K562 (cell line): Measurements from ENCODE around the gene CENPH. TPM values are rescaled to one million over a fixed set of nuclear protein-coding genes. Genes with fewer than 3 reads are reported as not detected.

Experiments used
- ATF2 ChIP-seq: sonication (generic); formaldehyde crosslinking; IDR thresholded peaks from 2 replicates; pipeline ENCODE4 v1.8.1; 2022; ENCODE audit warnings: missing genetic modification reagents
- CSDE1 ChIP-seq, 2 experiments: fragments of 450-650 bp; IDR thresholded peaks; 2 replicates each; pipeline ENCODE4 v1.6.1; 2016; ENCODE audit warnings: mild to moderate bottlenecking in 1 of 2
- HDAC1 ChIP-seq, 2 experiments: fragments of 450-650 bp; IDR thresholded peaks; 2 replicates each; pipeline ENCODE4 v1.6.1; 2016 to 2017; ENCODE audit warnings: inconsistent platforms in 1 of 2, mild to moderate bottlenecking in 1 of 2, moderate library complexity in 1 of 2
- JUNB ChIP-seq: fragments of 450-650 bp; formaldehyde crosslinking; conservative IDR thresholded peaks from 2 replicates; pipeline ENCODE4 v1.4.0; 2020; ENCODE audit warnings: mild to moderate bottlenecking
- MEF2D ChIP-seq: conservative IDR thresholded peaks from 2 replicates; pipeline ENCODE4 v1.6.1; 2016; ENCODE audit warnings: low read depth, missing genetic modification characterization, missing compliant biosample characterization
- NRF1 ChIP-seq, 2 experiments: fragments of 450-650 bp; IDR thresholded peaks in 1 of 2; conservative IDR thresholded peaks in 1 of 2; 2 replicates each; pipeline ENCODE4 v1.6.1; 2014; ENCODE audit warnings: mild to moderate bottlenecking in 2 of 2
- PATZ1 ChIP-seq: fragments of 250-450 bp; sonication (Bioruptor Pico); IDR thresholded peaks from 2 replicates; pipeline ENCODE4 v1.5.0; 2020; ENCODE audit warnings: mild to moderate bottlenecking, borderline replicate concordance
- PBX2 ChIP-seq, 2 experiments: IDR thresholded peaks in 1 of 2; conservative IDR thresholded peaks in 1 of 2; 2 replicates each; pipeline ENCODE4 v1.6.1; 2016; ENCODE audit warnings: low read depth in 2 of 2, mild to moderate bottlenecking in 1 of 2, missing compliant biosample characterization in 1 of 2, missing genetic modification characterization in 1 of 2, moderate library complexity in 1 of 2
- POLR2A ChIP-seq: fragments of 450-650 bp; conservative IDR thresholded peaks from 2 replicates; pipeline ENCODE4 v1.6.1; 2016
- RBBP5 ChIP-seq: fragments of 200-600 bp; sonication (generic); IDR thresholded peaks from 2 replicates; pipeline ENCODE4 v1.6.1; 2012; ENCODE audit warnings: borderline replicate concordance, mild to moderate bottlenecking, low read length, control low read depth, inconsistent platforms; ENCODE audit not compliant: insufficient read depth, poor library complexity, severe bottlenecking
- RFX5 ChIP-seq: IDR thresholded peaks from 2 replicates; pipeline ENCODE4 v1.6.1; 2011; ENCODE audit warnings: low read depth, mild to moderate bottlenecking, improper control_type of control experiment, low read length
- RNF219 ChIP-seq: fragments of 250-450 bp; sonication (Bioruptor Pico); IDR thresholded peaks from 2 replicates; pipeline ENCODE4 v1.5.0; 2022; ENCODE audit warnings: mild to moderate bottlenecking
- SRSF1 ChIP-seq: fragments of 200-400 bp; formaldehyde crosslinking; IDR thresholded peaks from 2 replicates; pipeline ENCODE4 v1.6.1; 2017; ENCODE audit warnings: mild to moderate bottlenecking, low read depth, low read length, moderate library complexity
- U2AF1 ChIP-seq: fragments of 200-400 bp; formaldehyde crosslinking; optimal IDR thresholded peaks from 2 replicates; pipeline ENCODE3; 2017; ENCODE audit warnings: mild to moderate bottlenecking, low read depth, low read length, moderate library complexity
- ZNF174 ChIP-seq: fragments of 250-450 bp; sonication (Bioruptor Pico); IDR thresholded peaks from 2 replicates; pipeline ENCODE4 v1.4.0; 2020; ENCODE audit warnings: mild to moderate bottlenecking
- ZNF274 ChIP-seq: IDR thresholded peaks from 2 replicates; pipeline ENCODE4 v1.6.1; 2011; ENCODE audit warnings: low read depth, mild to moderate bottlenecking, low read length, moderate library complexity, borderline replicate concordance
- ZNF511 ChIP-seq: sonication (generic); formaldehyde crosslinking; IDR thresholded peaks from 2 replicates; pipeline ENCODE4 v1.8.0; 2022; ENCODE audit warnings: mild to moderate bottlenecking, missing genetic modification reagents
- ZNF764 ChIP-seq: fragments of 250-450 bp; sonication (Bioruptor Pico); IDR thresholded peaks from 2 replicates; pipeline ENCODE4 v1.4.0; 2020; ENCODE audit warnings: low read depth, mild to moderate bottlenecking, moderate library complexity
- polyA plus RNA-seq, 8 experiments: library from polyadenylated mRNA; depleted of rRNA in 4 of 8; stranded (reverse) in 5 of 8; unstranded in 3 of 8; fragments of >200 nt; fragmentation: Nextera tagmentation in 2 of 8; fragmentation: Illumina TruSeq in 1 of 8; extraction: Ambion mirVana in 2 of 8; extraction: Trizol in 1 of 8; gene quantifications; 2 replicates each; pipeline versions ENCODE4 v1.2.1 to v1.2.3, GENCODE V29; 2011 to 2014; ENCODE audit warnings: inconsistent platforms in 1 of 8, missing spikeins in 1 of 8
- total RNA-seq, 7 experiments: library from RNA; depleted of rRNA in 6 of 7; stranded (reverse); fragments of >200 nt in 6 of 7; fragmentation: Illumina TruSeq in 2 of 7; extraction: Trizol in 2 of 7; gene quantifications; 2 replicates each; pipeline versions ENCODE4 v1.2.1 to v1.2.3, GENCODE V29; 2011 to 2021; ENCODE audit warnings: low replicate concordance in 1 of 7

CENPH gene
- total and polyA plus RNA-seq, 9 of the 15 experiments (the other 6 are each of a cell fraction or from before 2014, with no cell fraction given) = 10.5 to 124 (median 74.9) TPM

GRCh38 chr5:69166686-69167492 lies 22.5 kb upstream of the CENPH start, which contains the start of gene CCNB1 (continued):
- TF ChIP-seq ZNF511 (CRISPR knock-in tag) (0 out of 2 replicates have a peak, but pooled peaks have one; percentile 45), HDAC1 (IDR thresholded peaks at IDR 0.05) (peak; percentile 73 to 99; a peak in 3 of 4 replicates), PATZ1 (CRISPR knock-in tag) (no peak), ZNF764 (CRISPR knock-in tag) (no peak), POLR2A (peak; percentile 94), MEF2D (tag) (no peak), ZNF174 (CRISPR knock-in tag) (no peak), ZNF274 (no peak), RBBP5 (peak; percentile 41), NRF1 (conservative IDR thresholded peaks at IDR 0.05 in 1 of 2, IDR thresholded peaks at IDR 0.05 in 1 of 2) (peak; percentile 96 to 97), ATF2 (CRISPR knock-in tag) (no peak), PBX2 (CRISPR knock-in tag; IDR thresholded peaks at IDR 0.05; ENCODE audit: low read depth) (no peak), PBX2 (tag; conservative IDR thresholded peaks at IDR 0.05; ENCODE audit: low read depth) (no peak), RFX5 (no peak), RNF219 (CRISPR knock-in tag) (no peak), SRSF1 (no peak), U2AF1 (no peak), CSDE1 (IDR thresholded peaks at IDR 0.05) (no peak), JUNB (CRISPR knock-in tag) (no peak)
